GM18499 (cell line): ENCODE data around the gene RMI1.
"Not testable (repeated sequence)": the region's sequence is repeated elsewhere in the genome, so short reads cannot be mapped to it uniquely, and the experiment has no call there.

Source experiments
- ATAC-seq: cut with Tn5 transposase; IDR thresholded peaks from one replicate; pipeline ENCODE4 v1.9.1; 2021; ENCODE audit warnings: moderate number of reproducible peaks; ENCODE audit not compliant: insufficient read depth, unreplicated experiment

RMI1 gene

GRCh38 chr9:84000186-84000585, 19.6 kb downstream of the RMI1 start:
- ATAC-seq, result no peak

- no peak for ATAC-seq
These were observed 21.0 kb downstream of the RMI1 start for GRCh38 chr9:84001621-84002020.

- ATAC-seq, result peak; percentile 71
These were observed 21.7 kb downstream of the RMI1 start for GRCh38 chr9:84002344-84002743.

- no peak for ATAC-seq
These were observed 22.6 kb downstream of the RMI1 start for GRCh38 chr9:84003246-84003645.

- no peak for ATAC-seq
These were observed 27.1 kb downstream of the RMI1 start for GRCh38 chr9:84007662-84008061.

- no peak for ATAC-seq
These were observed 43.5 kb downstream of the RMI1 start for GRCh38 chr9:84024041-84024575.

GRCh38 chr9:84027201-84027600, 46.6 kb downstream of the RMI1 start:
- no peak for ATAC-seq

GRCh38 chr9:84031534-84031933, 50.9 kb downstream of the RMI1 start:
- no peak for ATAC-seq

- not testable (repeated sequence) for ATAC-seq
These were observed 61.3 kb downstream of the RMI1 start for GRCh38 chr9:84041857-84042256.

- ATAC-seq, result no peak
These were observed 65.0 kb downstream of the RMI1 start for GRCh38 chr9:84045481-84046097.
